Adrenal gland (tissue), 12 donors: ENCODE data around the gene DNAAF5. TPM values are rescaled to one million over a fixed set of nuclear protein-coding genes. Genes with fewer than 3 reads are reported as not detected.

Experiments used
- DNase-seq, 7 donors: peaks; one replicate each; pipeline ENCODE4 v3.0.0-alpha.2; 2019 to 2020
- H3K27ac ChIP-seq, 5 donors: fragments of 200-600 bp; sonication (generic) in 4 of 5; 1 replicate in 3 of 5; 2 replicates in 2 of 5; pipeline versions ENCODE4 v1.5.1 to v1.8.0; 2016 to 2020; ENCODE audit warnings: mild to moderate bottlenecking in 1 of 5
- H3K27me3 ChIP-seq: fragments of 200-600 bp; 2 replicates; pipeline ENCODE4 v1.8.0; 2021
- H3K36me3 ChIP-seq, 2 donors: fragments of 200-600 bp; replicated peaks in 1 of 2; 1 replicate in 1 of 2; 2 replicates in 1 of 2; pipeline versions ENCODE4 v1.5.1 to v1.8.0; 2018 to 2022
- H3K4me1 ChIP-seq, 2 donors: fragments of 200-600 bp; replicated peaks in 1 of 2; 1 replicate in 1 of 2; 2 replicates in 1 of 2; pipeline versions ENCODE4 v1.5.1 to v1.8.0; 2018 to 2021
- H3K4me3 ChIP-seq, 4 donors: fragments of 200-600 bp; sonication (generic) in 3 of 4; one replicate each; pipeline ENCODE4 v1.5.1; 2016 to 2018
- H3K9me3 ChIP-seq, 3 donors: fragments of 200-600 bp; sonication (generic) in 1 of 3; replicated peaks in 1 of 3; 1 replicate in 2 of 3; 2 replicates in 1 of 3; pipeline versions ENCODE4 v1.5.1 to v1.8.0; 2016 to 2021
- POLR2A ChIP-seq, 2 donors: fragments of 450-650 bp; IDR thresholded peaks; one replicate each; pipeline ENCODE4 v1.6.1; 2017; ENCODE audit warnings: antibody characterized with exemption in 2 of 2, mild to moderate bottlenecking in 2 of 2, moderate library complexity in 1 of 2
- WGBS, 4 donors: extraction: QIAGEN DNeasy Blood & Tissue Kit in 2 of 4; methylation state at CpG; one replicate each; pipeline versions ENCODE4 v1.1.5 to v1.1.7; 2013 to 2017; 5-methylcytosine and 5-hydroxymethylcytosine counted together
- intact Hi-C, 2 donors: fragments of 100-400 bp; cut with DNase I; formaldehyde crosslinking; loops; one replicate each; pipeline versions ENCODE4 v1.14.1 to v1.15.0; 2022 to 2023
- polyA plus RNA-seq, 3 donors: library from polyadenylated mRNA; stranded (reverse); fragments of 200-250 nt in 2 of 3; fragments of 350-450 nt in 1 of 3; fragmentation: Illumina TruSeq in 1 of 3; extraction: RNeasy Lipid Tissue Mini Kit (QIAGEN cat#74804) in 1 of 3; gene quantifications; one replicate each; pipeline ENCODE4 v1.2.3, GENCODE V29; 2013 to 2014
- total RNA-seq, 9 donors: library from RNA; depleted of rRNA in 4 of 9; stranded (reverse); fragments of >200 nt in 4 of 9; fragments of 120-200 nt in 1 of 9; fragmentation: NEBNext Ultra II Directional in 1 of 9; extraction: Animal tissue kit (Norgen Biotek cat#: 25700) in 1 of 9; gene quantifications; one replicate each; pipeline versions ENCODE4 v1.1.0 to v1.2.4, GENCODE V29; 2013 to 2023
- TF ChIP-seq, protein P1 (sequence below), 6 experiments: fragments of 450-650 bp in 4 of 6; fragments of 200-600 bp in 2 of 6; sonication (generic) in 1 of 6; IDR thresholded peaks; 1 replicate in 5 of 6; 2 replicates in 1 of 6; pipeline versions ENCODE4 v1.5.1 to v1.8.0; 2016 to 2021; ENCODE audit warnings: antibody characterized with exemption in 6 of 6, mild to moderate bottlenecking in 2 of 6, moderate library complexity in 1 of 6
- donor health status: healthy with polysubstance abuse.
- donor health status: Bipolar disorder and iron deficiency.
- donor health status: DM: yes; HTN: yes; CAD: no.
- donor health status: DM: no; HTN: no; CAD: no.
- donor health status: DM: no; HTN: no; CAD: no.
- donor health status: DM: yes; HTN: yes; CAD: no.

The DNAAF5 gene
- total and polyA plus RNA-seq, 12 donors = 7.9 to 32.7 (median 19.4) TPM

GRCh38 chr7:696426-696811 lies 30.1 kb upstream of the DNAAF5 start:
- Histone ChIP-seq H3K4me3 (no peak overlapping the region), H3K9me3 (no peaks in the 10 kb centered on the region), H3K36me3 (no peaks in the 10 kb centered on the region), H3K27ac (peak overlapping the region in 2 of 5 donors; percentile 69 to 70), H3K27me3 (no peaks in the 10 kb centered on the region), H3K4me1 (no peaks in the 10 kb centered on the region)
- intact Hi-C loops = no loop called here
- 81 to 90% (median 89%) methylated on average over 3 to 9 of the region's 9 CpGs for WGBS, 4 donors
- no peak for TF ChIP-seq POLR2A (IDR thresholded peaks at IDR 0.05)
- TF ChIP-seq, protein P1, sequence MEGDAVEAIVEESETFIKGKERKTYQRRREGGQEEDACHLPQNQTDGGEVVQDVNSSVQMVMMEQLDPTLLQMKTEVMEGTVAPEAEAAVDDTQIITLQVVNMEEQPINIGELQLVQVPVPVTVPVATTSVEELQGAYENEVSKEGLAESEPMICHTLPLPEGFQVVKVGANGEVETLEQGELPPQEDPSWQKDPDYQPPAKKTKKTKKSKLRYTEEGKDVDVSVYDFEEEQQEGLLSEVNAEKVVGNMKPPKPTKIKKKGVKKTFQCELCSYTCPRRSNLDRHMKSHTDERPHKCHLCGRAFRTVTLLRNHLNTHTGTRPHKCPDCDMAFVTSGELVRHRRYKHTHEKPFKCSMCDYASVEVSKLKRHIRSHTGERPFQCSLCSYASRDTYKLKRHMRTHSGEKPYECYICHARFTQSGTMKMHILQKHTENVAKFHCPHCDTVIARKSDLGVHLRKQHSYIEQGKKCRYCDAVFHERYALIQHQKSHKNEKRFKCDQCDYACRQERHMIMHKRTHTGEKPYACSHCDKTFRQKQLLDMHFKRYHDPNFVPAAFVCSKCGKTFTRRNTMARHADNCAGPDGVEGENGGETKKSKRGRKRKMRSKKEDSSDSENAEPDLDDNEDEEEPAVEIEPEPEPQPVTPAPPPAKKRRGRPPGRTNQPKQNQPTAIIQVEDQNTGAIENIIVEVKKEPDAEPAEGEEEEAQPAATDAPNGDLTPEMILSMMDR (IDR thresholded peaks at IDR 0.05) = no peak
- DNase-seq = no peak

DNA sequence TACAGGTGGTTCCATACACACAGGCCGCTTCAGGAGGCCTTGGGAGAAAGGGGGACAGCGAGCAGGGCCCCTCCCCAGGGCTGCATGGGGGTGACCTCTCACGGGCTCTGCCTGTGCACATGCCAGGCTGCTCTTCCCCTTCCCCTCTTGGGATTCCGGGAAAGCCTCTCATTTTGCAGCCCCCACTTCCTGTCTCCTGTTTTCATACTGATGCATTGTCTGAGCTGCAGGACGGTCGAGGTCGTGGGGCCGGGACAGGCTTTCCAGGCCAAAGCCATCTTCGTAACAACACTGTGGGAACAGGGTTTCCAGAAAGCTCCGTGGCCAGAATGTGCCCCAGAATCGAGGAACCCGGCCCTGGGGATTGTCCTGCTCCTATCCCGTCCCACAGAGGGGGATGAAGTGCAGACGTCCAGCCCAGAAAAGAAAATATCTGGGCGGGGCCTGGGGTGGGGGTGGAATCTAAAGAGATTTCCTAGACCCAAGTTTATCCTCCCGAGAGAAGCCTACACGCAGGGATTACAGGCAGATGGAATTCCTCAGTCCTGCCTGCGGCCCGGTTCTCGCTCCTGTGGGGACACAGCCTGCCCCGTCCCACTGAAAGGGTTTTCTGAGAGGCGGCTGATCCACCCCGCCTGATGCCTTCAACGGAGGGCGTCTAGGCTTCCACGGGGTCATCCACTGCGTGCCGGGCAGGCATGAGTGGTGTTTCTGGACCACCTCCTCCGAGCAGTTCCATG lies 29.5 kb upstream of the DNAAF5 start:
- peak overlapping the region in 2 of 5 donors; percentile 69 to 70 for H3K27ac ChIP-seq
- peak in 4 of 7 donors; percentile 26 to 46 (median 37) for DNase-seq

DNA sequence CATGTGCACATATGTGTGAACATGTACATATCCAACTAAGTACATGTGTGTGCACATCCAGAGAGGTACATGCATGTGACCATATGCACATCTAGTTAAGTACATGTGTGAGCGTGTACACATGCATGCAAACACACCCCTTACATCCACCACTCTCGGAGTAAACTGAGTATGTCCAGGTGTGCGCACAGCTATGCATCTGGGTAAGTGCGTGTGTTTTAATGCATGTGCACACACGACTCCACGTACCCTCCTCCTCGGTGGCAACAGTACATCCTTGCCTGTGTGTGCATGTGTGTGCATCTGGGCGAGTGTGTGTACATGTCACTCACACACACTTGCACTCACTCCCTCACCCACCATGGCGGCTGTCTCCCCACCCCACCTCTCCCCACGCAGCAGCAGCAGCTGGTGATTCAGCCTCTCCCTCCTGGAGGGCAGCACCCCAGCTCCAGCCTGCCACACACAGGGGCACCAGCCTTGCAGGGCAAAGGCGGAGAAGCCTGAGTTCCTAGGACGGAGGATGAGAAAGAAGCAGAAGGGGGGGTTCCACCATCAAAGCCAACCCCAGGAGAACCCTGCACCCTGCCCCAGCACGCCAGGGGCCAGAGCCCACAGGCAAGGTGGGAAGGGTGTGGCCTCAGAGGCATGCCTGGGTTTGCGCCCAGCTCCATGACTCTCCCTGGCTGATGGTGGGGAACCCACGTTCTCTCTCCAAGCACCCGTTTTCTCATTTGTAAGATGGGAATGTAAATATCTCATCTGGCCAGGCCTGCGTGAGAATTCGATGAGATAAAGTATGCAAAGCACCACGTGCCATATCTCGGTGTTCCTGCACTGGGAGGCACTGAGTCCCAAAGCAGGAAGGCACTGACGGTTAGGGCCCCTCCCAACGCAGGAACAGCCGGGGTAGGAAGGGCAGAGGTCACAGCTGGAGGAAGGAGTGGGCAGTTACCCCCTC lies 27.7 kb upstream of the DNAAF5 start:
- WGBS, 4 donors = 82 to 86% (median 84%) methylated on average over 22 to 23 of the region's 23 CpGs
- TF ChIP-seq, protein P1 (IDR thresholded peaks at IDR 0.05) = no peak
- no peak for TF ChIP-seq POLR2A (IDR thresholded peaks at IDR 0.05)
- H3K27me3 ChIP-seq = no peaks in the 10 kb centered on the region
- peak in 4 of 7 donors; percentile 25 to 59 (median 26) for DNase-seq
- no peak overlapping the region for H3K4me3 ChIP-seq
- intact Hi-C loops = no loop called here
- H3K36me3 ChIP-seq = no peaks in the 10 kb centered on the region
- H3K9me3 ChIP-seq = no peaks in the 10 kb centered on the region
- peak overlapping the region in 1 of 5 donors; percentile 49 for H3K27ac ChIP-seq
- H3K4me1 ChIP-seq = no peaks in the 10 kb centered on the region

More for the DNA sequence above, 29.5 kb upstream of the DNAAF5 start:
- 68 to 76% (median 74%) methylated on average over 20 to 29 of the region's 29 CpGs for WGBS, 4 donors
- Histone ChIP-seq H3K4me3 (no peak overlapping the region), H3K27me3 (no peaks in the 10 kb centered on the region), H3K9me3 (no peaks in the 10 kb centered on the region), H3K36me3 (no peaks in the 10 kb centered on the region), H3K4me1 (no peaks in the 10 kb centered on the region)
- TF ChIP-seq, protein P1 (IDR thresholded peaks at IDR 0.05) = no peak
- no peak for TF ChIP-seq POLR2A (IDR thresholded peaks at IDR 0.05)
- intact Hi-C loops = no loop called here
